ENCODE data around the gene ENHO. TPM values are rescaled to one million over a fixed set of nuclear protein-coding genes. Genes with fewer than 3 reads are reported as not detected.

ENHO gene
- total and polyA plus RNA-seq, 2 of the 8 experiments (the other 6 are each of a cell fraction or from before 2014, with no cell fraction given), result 12.2 to 49.4 TPM

- TF ChIP-seq HDAC2 (IDR thresholded peaks at IDR 0.05; ENCODE audit: borderline replicate concordance in 1 of 2, low read depth in 2 of 2, low read length in 2 of 2) (no peak), HDAC6 (IDR thresholded peaks at IDR 0.05; ENCODE audit: low read depth, low read length) (no peak), BACH1 (IDR thresholded peaks at IDR 0.05; ENCODE audit: low read length) (no peak), TEAD4 (IDR thresholded peaks at IDR 0.05; ENCODE audit: low read depth, low read length) (no peak)
Observed at GRCh38 chr9:34501889-34502425, 20.8 kb downstream of the ENHO start (continued).
